CD1c-positive myeloid dendritic cell (primary cell): ENCODE results near the gene ZNF236.

ENCODE experiments used
- DNase-seq: peaks from one replicate; pipeline ENCODE4 v3.0.0-alpha.2; 2016; ENCODE audit errors: extremely low spot score

ZNF236 gene

GRCh38 chr18:76821356-76821874 is 942 bp upstream of the ZNF236 start:
- no peak for DNase-seq

- DNase-seq = peak; percentile 82
Measured at GRCh38 chr18:76821875-76822505, 367 bp upstream of the ZNF236 start.

GRCh38 chr18:76823161-76823538 is 793 bp downstream of the ZNF236 start:
- no peak for DNase-seq

- peak; percentile 9 for DNase-seq
Measured at GRCh38 chr18:76823587-76824011, 1.2 kb downstream of the ZNF236 start.

- no peak for DNase-seq
Measured at GRCh38 chr18:76824145-76824676, 1.9 kb downstream of the ZNF236 start.

- no peak for DNase-seq
Measured at GRCh38 chr18:76824754-76825153, 2.4 kb downstream of the ZNF236 start.

GRCh38 chr18:76827205-76828200 is 5.1 kb downstream of the ZNF236 start:
- DNase-seq = no peak

- DNase-seq = no peak
Measured at GRCh38 chr18:76834379-76834778, 12.0 kb downstream of the ZNF236 start.

GRCh38 chr18:76835380-76835779 is 13.0 kb downstream of the ZNF236 start:
- DNase-seq = no peak

GRCh38 chr18:76837071-76837470 is 14.7 kb downstream of the ZNF236 start:
- DNase-seq = no peak

- DNase-seq = no peak
Measured at GRCh38 chr18:76838182-76838581, 15.8 kb downstream of the ZNF236 start.

GRCh38 chr18:76839086-76839794 is 16.9 kb downstream of the ZNF236 start:
- DNase-seq = no peak

- no peak for DNase-seq
Measured at GRCh38 chr18:76842837-76843530, 20.6 kb downstream of the ZNF236 start.

GRCh38 chr18:76844144-76844543 is 21.8 kb downstream of the ZNF236 start:
- no peak for DNase-seq

- no peak for DNase-seq
Measured at GRCh38 chr18:76844742-76845477, 22.6 kb downstream of the ZNF236 start.

GRCh38 chr18:76846217-76846616 is 23.9 kb downstream of the ZNF236 start:
- DNase-seq = no peak

- DNase-seq = no peak
Measured at GRCh38 chr18:76847916-76848315, 25.6 kb downstream of the ZNF236 start.

- no peak for DNase-seq
Measured at GRCh38 chr18:76850112-76850511, 27.8 kb downstream of the ZNF236 start.

GRCh38 chr18:76855594-76855993 is 33.2 kb downstream of the ZNF236 start:
- no peak for DNase-seq

GRCh38 chr18:76857476-76857875 is 35.1 kb downstream of the ZNF236 start:
- DNase-seq = no peak
